Measurements from ENCODE around the gene OCEL1. TPM values are rescaled to one million over a fixed set of nuclear protein-coding genes. Genes with fewer than 3 reads are reported as not detected.

The OCEL1 gene
- total and polyA plus RNA-seq, 2 of the 13 experiments (the other 11 are each of a cell fraction or from before 2014, with no cell fraction given), result 10.6 to 17.2 TPM

- TF ChIP-seq ZSCAN5A (CRISPR knock-in tag; IDR thresholded peaks at IDR 0.05; ENCODE audit: borderline replicate concordance) (0 out of 2 replicates have a peak, but pooled peaks have one; percentile 41), IKZF5 (CRISPR knock-in tag; IDR thresholded peaks at IDR 0.05) (peak; percentile 49; the same call in 1 of the 2 replicates), ZNF574 (CRISPR knock-in tag; IDR thresholded peaks at IDR 0.05) (peak; percentile 95), ZNF766 (CRISPR knock-in tag; IDR thresholded peaks at IDR 0.05; ENCODE audit: borderline replicate concordance) (no peak), SUZ12 (IDR thresholded peaks at IDR 0.05; ENCODE audit: low read depth, low read length) (no peak), ZSCAN21 (CRISPR knock-in tag; IDR thresholded peaks at IDR 0.05; ENCODE audit: borderline replicate concordance) (no peak), CHCHD3 (CRISPR knock-in tag; IDR thresholded peaks at IDR 0.05) (no peak), ZNF362 (CRISPR knock-in tag; IDR thresholded peaks at IDR 0.05; ENCODE audit: borderline replicate concordance) (no peak)
- TF ChIP-seq, protein P1, sequence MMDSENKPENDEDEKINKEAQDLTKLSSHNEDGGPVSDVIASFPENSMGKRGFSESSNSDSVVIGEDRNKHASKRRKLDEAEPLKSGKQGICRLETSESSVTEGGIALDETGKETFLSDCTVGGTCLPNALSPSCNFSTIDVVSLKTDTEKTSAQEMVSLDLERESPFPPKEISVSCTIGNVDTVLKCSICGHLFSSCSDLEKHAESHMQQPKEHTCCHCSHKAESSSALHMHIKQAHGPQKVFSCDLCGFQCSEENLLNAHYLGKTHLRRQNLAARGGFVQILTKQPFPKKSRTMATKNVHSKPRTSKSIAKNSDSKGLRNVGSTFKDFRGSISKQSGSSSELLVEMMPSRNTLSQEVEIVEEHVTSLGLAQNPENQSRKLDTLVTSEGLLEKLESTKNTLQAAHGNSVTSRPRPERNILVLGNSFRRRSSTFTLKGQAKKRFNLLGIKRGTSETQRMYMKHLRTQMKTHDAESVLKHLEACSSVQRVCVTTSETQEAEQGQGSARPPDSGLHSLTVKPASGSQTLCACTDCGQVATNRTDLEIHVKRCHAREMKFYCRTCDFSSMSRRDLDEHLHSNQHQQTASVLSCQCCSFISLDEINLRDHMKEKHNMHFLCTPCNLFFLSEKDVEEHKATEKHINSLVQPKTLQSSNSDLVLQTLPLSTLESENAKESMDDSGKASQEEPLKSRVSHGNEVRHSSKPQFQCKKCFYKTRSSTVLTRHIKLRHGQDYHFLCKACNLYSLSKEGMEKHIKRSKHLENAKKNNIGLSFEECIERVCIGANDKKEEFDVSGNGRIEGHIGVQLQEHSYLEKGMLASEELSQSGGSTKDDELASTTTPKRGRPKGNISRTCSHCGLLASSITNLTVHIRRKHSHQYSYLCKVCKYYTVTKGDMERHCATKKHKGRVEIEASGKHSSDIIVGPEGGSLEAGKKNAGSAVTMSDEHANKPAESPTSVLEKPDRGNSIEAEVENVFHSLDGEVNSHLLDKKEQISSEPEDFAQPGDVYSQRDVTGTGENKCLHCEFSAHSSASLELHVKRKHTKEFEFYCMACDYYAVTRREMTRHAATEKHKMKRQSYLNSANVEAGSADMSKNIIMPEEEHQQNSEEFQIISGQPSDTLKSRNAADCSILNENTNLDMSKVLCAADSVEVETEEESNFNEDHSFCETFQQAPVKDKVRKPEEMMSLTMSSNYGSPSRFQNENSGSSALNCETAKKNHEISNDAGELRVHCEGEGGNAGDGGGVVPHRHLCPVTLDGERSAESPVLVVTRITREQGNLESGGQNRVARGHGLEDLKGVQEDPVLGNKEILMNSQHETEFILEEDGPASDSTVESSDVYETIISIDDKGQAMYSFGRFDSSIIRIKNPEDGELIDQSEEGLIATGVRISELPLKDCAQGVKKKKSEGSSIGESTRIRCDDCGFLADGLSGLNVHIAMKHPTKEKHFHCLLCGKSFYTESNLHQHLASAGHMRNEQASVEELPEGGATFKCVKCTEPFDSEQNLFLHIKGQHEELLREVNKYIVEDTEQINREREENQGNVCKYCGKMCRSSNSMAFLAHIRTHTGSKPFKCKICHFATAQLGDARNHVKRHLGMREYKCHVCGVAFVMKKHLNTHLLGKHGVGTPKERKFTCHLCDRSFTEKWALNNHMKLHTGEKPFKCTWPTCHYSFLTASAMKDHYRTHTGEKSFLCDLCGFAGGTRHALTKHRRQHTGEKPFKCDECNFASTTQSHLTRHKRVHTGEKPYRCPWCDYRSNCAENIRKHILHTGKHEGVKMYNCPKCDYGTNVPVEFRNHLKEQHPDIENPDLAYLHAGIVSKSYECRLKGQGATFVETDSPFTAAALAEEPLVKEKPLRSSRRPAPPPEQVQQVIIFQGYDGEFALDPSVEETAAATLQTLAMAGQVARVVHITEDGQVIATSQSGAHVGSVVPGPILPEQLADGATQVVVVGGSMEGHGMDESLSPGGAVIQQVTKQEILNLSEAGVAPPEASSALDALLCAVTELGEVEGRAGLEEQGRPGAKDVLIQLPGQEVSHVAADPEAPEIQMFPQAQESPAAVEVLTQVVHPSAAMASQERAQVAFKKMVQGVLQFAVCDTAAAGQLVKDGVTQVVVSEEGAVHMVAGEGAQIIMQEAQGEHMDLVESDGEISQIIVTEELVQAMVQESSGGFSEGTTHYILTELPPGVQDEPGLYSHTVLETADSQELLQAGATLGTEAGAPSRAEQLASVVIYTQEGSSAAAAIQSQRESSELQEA (CRISPR knock-in tag; IDR thresholded peaks at IDR 0.05; ENCODE audit: not compliant biosample characterization), result peak; percentile 83
- TF ChIP-seq, protein P2, sequence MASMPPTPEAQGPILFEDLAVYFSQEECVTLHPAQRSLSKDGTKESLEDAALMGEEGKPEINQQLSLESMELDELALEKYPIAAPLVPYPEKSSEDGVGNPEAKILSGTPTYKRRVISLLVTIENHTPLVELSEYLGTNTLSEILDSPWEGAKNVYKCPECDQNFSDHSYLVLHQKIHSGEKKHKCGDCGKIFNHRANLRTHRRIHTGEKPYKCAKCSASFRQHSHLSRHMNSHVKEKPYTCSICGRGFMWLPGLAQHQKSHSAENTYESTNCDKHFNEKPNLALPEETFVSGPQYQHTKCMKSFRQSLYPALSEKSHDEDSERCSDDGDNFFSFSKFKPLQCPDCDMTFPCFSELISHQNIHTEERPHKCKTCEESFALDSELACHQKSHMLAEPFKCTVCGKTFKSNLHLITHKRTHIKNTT (CRISPR knock-in tag; IDR thresholded peaks at IDR 0.05), result no peak
Observed at GRCh38 chr19:17215127-17215971, 10.7 kb upstream of the OCEL1 start, which contains the start of gene USE1 (continued).

All from HepG2 (cell line).